HepG2 (cell line): ENCODE results near the gene ABI2. TPM values are rescaled to one million over a fixed set of nuclear protein-coding genes. Genes with fewer than 3 reads are reported as not detected.

Source experiments
- ATAC-seq: fragments of 200-7000 bp; cut with Tn5 transposase; 3 replicates; pipeline ENCODE4 v1.9.1; 2020; ENCODE audit warnings: mild to moderate bottlenecking, moderate library complexity
- BruUV-seq: library from RNA; stranded (reverse); fragments of 400-500 nt; replicated peaks from 2 replicates; lab custom pipeline; 2021; lab: Mats Ljungman, UMichigan
- CTCF ChIA-PET: fragments of 300-600 bp; formaldehyde crosslinking; extraction: SDS; loops from one replicate; lab custom pipeline; 2021; ENCODE audit warnings: low total read pairs, inconsistent platforms, low intra/inter-chr PET ratio; lab: Yijun Ruan, JAX
- POLR2A ChIA-PET: fragments of 350-600 bp; sonication (Branson Sonifier 250); formaldehyde crosslinking; loops from one replicate; lab custom pipeline; 2020; ENCODE audit warnings: antibody characterized with exemption, inconsistent platforms; lab: Yijun Ruan, JAX
- DNase-seq: peaks from one replicate; pipeline ENCODE4 v3.0.0-alpha.2; 2015; ENCODE audit warnings: low spot score
- FAIRE-seq: peaks from 3 replicates; lab custom pipeline; 2011; peaks lifted over from hg19 to GRCh38; lab: Jason Lieb, UNC
- H2AFZ ChIP-seq: one replicate; pipeline ENCODE4 v1.6.1; 2011; ENCODE audit warnings: low read length, inconsistent platforms
- H3K27ac ChIP-seq: fragments of 300-600 bp; 3 replicates; pipeline ENCODE4 v1.8.0; 2011; ENCODE audit warnings: mixed run types, mild to moderate bottlenecking, mixed read lengths, low read length, inconsistent platforms; ENCODE audit not compliant: insufficient read depth; ENCODE audit errors: extremely low read length
- H3K27me3 ChIP-seq, 2 experiments: fragments of 200-600 bp in 1 of 2; 2 replicates in 1 of 2; 3 replicates in 1 of 2; pipeline versions ENCODE4 v1.6.0 to v1.8.0; 2011; ENCODE audit warnings: low read length in 2 of 2, mild to moderate bottlenecking in 2 of 2, moderate library complexity in 2 of 2, inconsistent platforms in 1 of 2; ENCODE audit not compliant: insufficient read depth in 2 of 2, control insufficient read depth in 1 of 2
- H3K36me3 ChIP-seq, 2 experiments: fragments of 200-600 bp in 1 of 2; replicated peaks in 1 of 2; 2 replicates in 1 of 2; 3 replicates in 1 of 2; pipeline versions ENCODE4 v1.5.1 to v1.8.0; 2011; ENCODE audit warnings: low read length in 2 of 2, inconsistent platforms in 1 of 2; ENCODE audit not compliant: insufficient read depth in 2 of 2, control insufficient read depth in 1 of 2
- H3K4me1 ChIP-seq: 2 replicates; pipeline ENCODE4 v1.5.1; 2012; ENCODE audit warnings: low read length, inconsistent platforms; ENCODE audit not compliant: insufficient read depth
- H3K4me2 ChIP-seq: 2 replicates; pipeline ENCODE4 v1.6.0; 2011; ENCODE audit warnings: low read depth, low read length, inconsistent platforms
- H3K4me3 ChIP-seq, 3 experiments: fragments of 200-600 bp in 1 of 3; sonication (generic), shearing (Covaris generic) in 1 of 3; replicated peaks in 1 of 3; 2 replicates each; pipeline ENCODE4 v1.5.1; 2011 to 2016; ENCODE audit warnings: low read length in 3 of 3, inconsistent platforms in 2 of 3, low read depth in 2 of 3, mild to moderate bottlenecking in 2 of 3, control low read depth in 1 of 3, mixed read lengths in 1 of 3; ENCODE audit not compliant: insufficient read depth in 1 of 3
- H3K79me2 ChIP-seq: one replicate; pipeline ENCODE4 v1.6.1; 2011; ENCODE audit warnings: low read length, inconsistent platforms; ENCODE audit not compliant: insufficient read depth
- H3K9ac ChIP-seq: 2 replicates; pipeline ENCODE4 v1.6.0; 2011; ENCODE audit warnings: mild to moderate bottlenecking, low read depth, low read length, inconsistent platforms; ENCODE audit not compliant: insufficient read depth
- H3K9me3 ChIP-seq: 2 replicates; pipeline ENCODE4 v1.5.1; 2012; ENCODE audit warnings: mild to moderate bottlenecking, low read length
- H4K20me1 ChIP-seq: 2 replicates; pipeline ENCODE4 v1.6.0; 2011; ENCODE audit warnings: inconsistent platforms, mild to moderate bottlenecking, low read length, moderate library complexity; ENCODE audit not compliant: insufficient read depth
- BORCS8-MEF2B ChIP-seq: sonication (generic); formaldehyde crosslinking; IDR thresholded peaks from 2 replicates; pipeline ENCODE4 v1.8.0; 2022; ENCODE audit warnings: mild to moderate bottlenecking, missing genetic modification reagents
- CREM ChIP-seq, 2 experiments: sonication (generic) in 1 of 2; formaldehyde crosslinking in 1 of 2; IDR thresholded peaks; 2 replicates each; pipeline versions ENCODE4 v1.4.0 to v1.6.1; 2016 to 2020; ENCODE audit warnings: antibody characterized with exemption in 1 of 2, mild to moderate bottlenecking in 1 of 2, missing genetic modification reagents in 1 of 2
- PBX3 ChIP-seq: sonication (generic); formaldehyde crosslinking; IDR thresholded peaks from 2 replicates; pipeline ENCODE4 v1.8.1; 2023; ENCODE audit warnings: missing genetic modification reagents, inconsistent platforms, borderline replicate concordance
- RBM22 ChIP-seq: fragments of 200-400 bp; formaldehyde crosslinking; optimal IDR thresholded peaks from 2 replicates; pipeline ENCODE3; 2017; ENCODE audit warnings: mild to moderate bottlenecking, low read length, moderate library complexity
- SKIL ChIP-seq: sonication (generic); formaldehyde crosslinking; IDR thresholded peaks from 2 replicates; pipeline ENCODE4 v1.8.0; 2022; ENCODE audit warnings: missing genetic modification reagents, mild to moderate bottlenecking, moderate library complexity, borderline replicate concordance
- SNAPC4 ChIP-seq: sonication (generic); formaldehyde crosslinking; IDR thresholded peaks from 2 replicates; pipeline ENCODE4 v1.4.0; 2020; ENCODE audit warnings: mild to moderate bottlenecking, missing genetic modification reagents
- SP1 ChIP-seq, 2 experiments: fragments of 450-650 bp in 1 of 2; sonication (generic) in 1 of 2; formaldehyde crosslinking in 1 of 2; IDR thresholded peaks; 2 replicates each; pipeline versions ENCODE4 v1.4.0 to v1.6.1; 2016 to 2020; ENCODE audit warnings: missing genetic modification reagents in 1 of 2
- ZNF296 ChIP-seq: sonication (generic); formaldehyde crosslinking; conservative IDR thresholded peaks from 2 replicates; pipeline ENCODE4 v1.5.0; 2020; ENCODE audit warnings: mild to moderate bottlenecking, missing genetic modification reagents
- ZNF367 ChIP-seq: sonication (generic); formaldehyde crosslinking; IDR thresholded peaks from 2 replicates; pipeline ENCODE4 v1.4.0; 2020; ENCODE audit warnings: missing genetic modification reagents, borderline replicate concordance
- WGBS: methylation state at CpG from one replicate; pipeline ENCODE4 v1.1.6; 2017; ENCODE audit warnings: low lambda C conversion rate; 5-methylcytosine and 5-hydroxymethylcytosine counted together
- in situ Hi-C: cut with HindIII; loops from 2 replicates; pipeline ENCODE4 v1.10.0; 2017; ENCODE audit warnings: low pct_unique_long_range_greater_than_20kb; ENCODE audit not compliant: extremely low pct_ligation_motif_present
- intact Hi-C: fragments of 100-400 bp; cut with micrococcal nuclease; formaldehyde crosslinking; loops from one replicate; pipeline ENCODE4 v1.10.0; 2022; ENCODE audit not compliant: unreplicated experiment
- polyA plus RNA-seq, 8 experiments: library from polyadenylated mRNA; depleted of rRNA in 3 of 8; stranded (reverse) in 7 of 8; unstranded in 1 of 8; fragments of >200 nt; fragmentation: Illumina TruSeq in 4 of 8; extraction: Trizol in 4 of 8; gene quantifications; 2 replicates each; pipeline versions ENCODE4 v1.2.1 to v1.2.3, GENCODE V29; 2011 to 2016; ENCODE audit warnings: low read depth in 4 of 8, missing spikeins in 1 of 8, mixed read lengths in 1 of 8; ENCODE audit not compliant: insufficient read depth in 1 of 8
- total RNA-seq, 5 experiments: library from RNA; depleted of rRNA; stranded (reverse); fragments of >200 nt; fragmentation: Illumina TruSeq; extraction: Trizol; gene quantifications; 2 replicates each; pipeline ENCODE4 v1.2.3, GENCODE V29; 2016; ENCODE audit warnings: low read depth in 1 of 5

The ABI2 gene
- total and polyA plus RNA-seq, 2 of the 13 experiments (the other 11 are each of a cell fraction or from before 2014, with no cell fraction given) = 28.4 to 32.4 TPM

- TF ChIP-seq SKIL (CRISPR knock-in tag) = no peak
Observed at GRCh38 chr2:203432811-203433210, 104.6 kb downstream of the ABI2 start (continued).

- no peak for FAIRE-seq
- WGBS = 100% methylated on average over 2 of the region's 2 CpGs
Observed at GRCh38 chr2:203436496-203436895, 108.3 kb downstream of the ABI2 start.

GRCh38 chr2:203437511-203437910 is 109.3 kb downstream of the ABI2 start:
- Histone ChIP-seq H2AFZ (no peak overlapping the region), H3K4me2 (no peak overlapping the region), H3K4me3 (no peak overlapping the region), H3K27ac (no peak overlapping the region), H3K27me3 (no peaks in the 10 kb centered on the region), H4K20me1 (no peaks in the 10 kb centered on the region), H3K79me2 (no peaks in the 10 kb centered on the region), H3K36me3 (peaks cover 12 to 44% of the 10 kb centered on the region in 2 experiments), H3K9ac (no peak overlapping the region), H3K4me1 (peaks cover 6% of the 10 kb centered on the region; the same call in 1 of the 2 replicates), H3K9me3 (no peaks in the 10 kb centered on the region)
- intact Hi-C loops = no loop called here
- ChIA-PET POLR2A (no interaction called here), CTCF (no interaction called here)
- TSS peak; percentile 28 for BruUV-seq
- DNase-seq = no peak
- in situ Hi-C loops = no loop called here
- FAIRE-seq = peak; percentile 32
- ATAC-seq = no peak
- WGBS = 90% methylated on average over 4 of the region's 4 CpGs
- TF ChIP-seq BORCS8-MEF2B (CRISPR knock-in tag) (no peak), SNAPC4 (CRISPR knock-in tag) (no peak), PBX3 (no peak), CREM (IDR thresholded peaks at IDR 0.05) (no peak), CREM (CRISPR knock-in tag; IDR thresholded peaks at IDR 0.05) (no peak), SP1 (IDR thresholded peaks at IDR 0.05) (no peak), SP1 (CRISPR knock-in tag; IDR thresholded peaks at IDR 0.05) (no peak)

More at GRCh38 chr2:203436496-203436895, 108.3 kb downstream of the ABI2 start:
- ATAC-seq (no peak), DNase-seq (no peak)
- Histone ChIP-seq H3K36me3 (peaks cover 12 to 35% of the 10 kb centered on the region in 2 experiments), H3K4me2 (no peak overlapping the region), H3K4me1 (peaks cover 6% of the 10 kb centered on the region; the same call in 1 of the 2 replicates), H4K20me1 (no peaks in the 10 kb centered on the region), H3K79me2 (no peaks in the 10 kb centered on the region), H2AFZ (no peak overlapping the region), H3K9ac (no peak overlapping the region), H3K27me3 (no peaks in the 10 kb centered on the region), H3K9me3 (no peaks in the 10 kb centered on the region), H3K27ac (no peak overlapping the region), H3K4me3 (no peak overlapping the region)
- BruUV-seq = TSS peak; percentile 11
- ChIA-PET POLR2A (no interaction called here), CTCF (no interaction called here)
- TF ChIP-seq RBM22 (peak; percentile 19), ZNF367 (CRISPR knock-in tag) (no peak), ZNF296 (CRISPR knock-in tag) (no peak)
- in situ Hi-C loops (no loop called here), intact Hi-C loops (no loop called here)
